HG02885 (cell line): Measurements from ENCODE around the gene FBXL7.
"Not testable (repeated sequence)": the region's sequence is repeated elsewhere in the genome, so short reads cannot be mapped to it uniquely, and the experiment has no call there.

ENCODE experiments used
- ATAC-seq: cut with Tn5 transposase; IDR thresholded peaks from one replicate; pipeline ENCODE4 v1.9.1; 2021; ENCODE audit warnings: mild to moderate bottlenecking; ENCODE audit not compliant: unreplicated experiment, poor library complexity

The FBXL7 gene

DNA sequence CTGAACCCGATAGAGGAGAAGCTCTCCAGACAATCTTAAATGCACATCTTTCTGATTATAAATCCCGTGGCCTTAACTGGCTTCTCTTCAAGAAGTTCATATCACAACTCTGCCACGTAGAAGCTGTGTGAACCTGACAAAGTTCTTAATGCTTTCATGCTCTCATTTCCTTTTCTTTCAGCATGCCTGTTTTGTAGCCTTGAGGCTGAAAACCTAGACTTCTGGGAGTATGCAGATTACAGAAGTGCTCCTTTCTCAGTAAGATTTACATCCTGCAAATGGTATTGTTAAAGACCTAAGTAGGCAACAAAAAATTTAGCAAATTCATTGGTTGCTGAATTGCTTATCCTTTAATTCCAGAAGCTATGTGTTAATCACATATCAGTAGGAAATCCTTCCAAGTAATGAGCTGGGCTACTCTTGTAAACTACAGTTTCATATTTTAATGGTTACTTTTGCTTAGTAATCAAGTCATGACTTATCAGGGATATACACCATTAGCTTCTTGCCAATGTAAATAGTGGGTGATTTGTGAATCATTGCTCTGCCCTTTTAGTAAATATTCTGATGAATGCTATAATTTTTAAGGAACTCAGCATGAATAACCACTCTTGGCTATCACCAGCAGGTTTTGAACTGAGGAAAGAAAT is 334.7 kb downstream of the FBXL7 start:
- no peak for ATAC-seq

DNA sequence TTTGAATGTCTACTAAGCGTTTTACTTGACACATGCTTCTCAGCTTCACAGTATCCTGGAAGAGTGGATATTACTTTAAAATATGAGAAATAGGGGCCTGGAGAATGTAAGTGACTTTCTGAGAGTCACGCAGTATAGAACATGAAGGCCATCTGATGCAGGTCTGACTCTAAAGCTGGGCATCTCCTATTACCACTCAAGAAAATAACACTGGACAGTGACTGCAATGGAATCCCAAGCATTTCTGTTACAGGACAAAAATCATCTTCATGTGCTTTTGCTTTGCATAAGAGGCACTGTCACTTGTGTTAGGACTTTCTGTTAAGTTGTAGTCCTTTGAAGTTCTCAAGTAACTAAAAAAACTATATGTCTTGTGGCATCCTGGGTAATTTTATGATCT is 335.5 kb downstream of the FBXL7 start:
- ATAC-seq, result no peak

DNA sequence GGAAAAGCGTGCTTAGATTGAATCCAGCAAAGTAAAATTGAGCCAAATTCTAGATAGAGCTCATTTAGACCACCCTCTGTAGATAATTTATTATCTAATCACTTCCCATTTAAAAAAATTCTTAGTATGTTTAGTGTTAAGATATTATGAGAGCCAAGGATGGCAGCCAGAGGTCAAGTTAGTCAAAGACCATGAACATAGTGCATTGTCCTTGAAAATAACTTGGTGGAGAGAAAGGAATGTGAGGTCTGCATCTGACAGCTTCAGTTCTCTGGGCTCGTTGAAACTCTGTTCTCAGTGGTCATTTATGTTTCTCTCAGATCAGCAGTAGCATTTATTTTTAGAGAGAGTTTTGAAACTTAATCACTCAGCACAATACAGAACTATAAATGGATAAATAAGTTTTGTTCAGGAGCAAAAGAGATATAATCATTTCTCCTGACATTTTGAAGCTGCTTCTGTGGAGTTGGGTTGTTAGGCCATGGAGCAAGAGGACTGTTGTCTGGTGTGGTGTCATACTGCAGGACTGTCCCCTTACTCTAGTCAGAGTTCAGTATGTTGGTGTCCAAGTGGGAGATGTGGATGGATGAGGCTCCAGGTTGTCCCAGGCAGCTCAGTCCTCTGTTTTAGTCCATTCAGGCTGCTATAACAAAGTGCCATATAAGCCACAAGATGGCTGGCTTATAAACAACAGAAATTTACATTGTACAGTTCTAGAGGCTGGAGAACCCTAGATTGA is 337.7 kb downstream of the FBXL7 start:
- ATAC-seq, result no peak

DNA sequence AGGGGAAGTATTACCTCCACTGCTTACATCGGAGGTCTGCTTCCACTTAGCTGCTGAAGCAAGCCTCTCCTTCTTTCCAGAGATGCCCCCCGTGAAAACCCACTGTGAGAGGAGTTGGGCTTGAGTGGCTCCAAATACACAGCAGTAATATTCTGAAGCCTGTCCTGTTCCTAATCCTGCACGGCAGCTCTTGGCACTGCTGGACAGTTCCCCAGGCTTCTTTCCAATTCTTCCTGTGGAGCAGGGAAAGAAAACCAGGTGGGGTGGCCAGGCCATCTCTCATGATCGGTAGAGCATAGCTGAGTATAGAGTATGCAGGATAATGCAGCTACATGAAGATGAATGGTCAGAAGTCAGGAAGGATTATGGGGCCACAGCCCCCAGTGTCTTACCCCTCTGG is 344.3 kb downstream of the FBXL7 start:
- ATAC-seq, result no peak

DNA sequence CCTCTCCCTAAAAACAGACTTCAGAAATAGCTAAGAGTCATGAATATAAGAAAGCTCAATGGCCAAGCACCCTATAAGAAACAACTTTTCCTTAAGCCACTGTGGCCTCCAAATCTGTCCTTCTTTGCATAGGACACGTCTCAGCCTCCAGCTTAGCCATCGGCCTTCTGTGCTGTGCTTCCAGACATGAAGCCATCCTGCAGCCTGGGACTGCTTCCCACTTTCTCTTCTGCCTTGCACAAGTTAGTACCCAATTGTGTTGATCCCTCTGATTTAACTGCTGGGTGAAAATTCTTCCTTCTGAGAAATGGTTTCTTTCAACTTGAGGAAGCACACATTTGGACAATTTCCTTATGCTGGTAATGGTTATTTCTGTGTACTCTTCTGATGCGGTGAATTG is 344.9 kb downstream of the FBXL7 start:
- no peak for ATAC-seq

DNA sequence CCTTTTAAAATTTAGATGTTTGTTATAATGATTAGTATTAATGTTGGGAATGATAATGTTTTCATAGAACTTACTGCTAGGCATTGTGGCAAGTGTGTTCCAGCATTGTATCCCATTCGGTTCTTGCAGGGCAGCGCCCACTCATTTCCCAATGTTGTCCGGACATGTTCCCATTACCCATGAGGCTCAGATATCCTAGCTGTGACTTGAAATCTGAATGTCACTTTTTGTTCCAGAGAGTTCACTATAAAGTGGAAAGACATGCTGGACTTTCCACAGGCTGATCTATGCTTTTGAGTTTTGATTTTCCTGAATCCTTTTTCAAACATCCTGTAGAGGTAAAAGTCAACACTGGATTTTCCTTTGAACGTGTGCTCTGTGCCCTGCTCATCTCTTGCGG is 350.6 kb downstream of the FBXL7 start:
- no peak for ATAC-seq

DNA sequence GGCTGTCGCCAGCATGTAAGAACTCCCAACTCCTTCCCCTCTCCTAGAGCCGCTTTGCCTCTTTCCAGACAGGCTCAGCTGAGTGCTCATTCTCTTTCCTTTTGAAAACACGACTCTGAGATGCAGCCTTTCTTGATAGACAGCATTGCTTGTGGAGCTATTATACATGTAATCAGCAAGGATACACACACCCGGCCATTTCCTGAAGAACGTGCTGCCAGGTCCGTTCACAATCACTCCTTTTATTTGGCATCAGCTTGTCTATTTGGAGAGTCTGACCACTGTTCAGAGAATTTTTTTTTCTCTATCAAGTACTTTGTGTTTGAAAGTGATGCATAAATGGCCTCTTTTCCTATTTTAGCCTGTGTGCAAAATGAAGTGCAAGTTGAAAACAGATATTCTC is 351.0 kb downstream of the FBXL7 start:
- ATAC-seq, result no peak

DNA sequence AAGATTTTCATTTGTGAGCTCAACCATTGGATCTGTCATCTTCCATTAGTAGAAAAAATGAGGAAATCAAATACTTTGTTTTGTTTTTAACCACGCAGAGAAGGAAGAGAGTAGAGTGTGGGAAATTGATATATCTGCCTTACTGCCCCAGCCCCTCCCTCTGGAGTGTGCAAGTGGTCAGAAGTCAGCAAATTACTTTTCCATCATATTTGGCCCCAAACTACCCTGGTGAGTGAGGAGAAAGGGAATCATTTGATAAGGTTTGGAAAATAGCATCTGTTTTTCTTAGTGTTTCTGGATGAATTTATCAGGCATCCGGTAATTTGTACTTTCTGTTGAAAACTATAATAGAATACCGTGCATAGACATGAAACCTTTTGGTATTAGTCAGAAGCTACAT is 352.2 kb downstream of the FBXL7 start:
- no peak for ATAC-seq

DNA sequence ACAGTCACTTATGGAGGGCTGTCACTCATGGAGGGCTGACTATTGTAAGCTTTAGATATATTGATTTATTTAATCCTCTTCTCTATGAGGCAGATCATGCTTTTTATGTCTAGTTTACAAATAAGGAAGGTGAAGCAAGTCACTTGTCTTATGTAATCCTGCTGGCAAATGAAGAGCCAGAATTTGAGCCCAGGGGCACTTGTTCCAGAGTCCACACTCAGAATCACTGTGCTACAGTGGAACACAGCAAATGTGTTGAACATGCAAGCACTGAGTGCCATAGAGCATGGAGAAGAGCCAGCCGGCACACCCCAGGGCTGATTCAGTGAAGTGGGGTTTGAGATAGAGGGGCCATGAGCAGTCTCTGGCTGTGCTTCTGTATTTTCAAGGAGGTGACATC is 353.0 kb downstream of the FBXL7 start:
- no peak for ATAC-seq

DNA sequence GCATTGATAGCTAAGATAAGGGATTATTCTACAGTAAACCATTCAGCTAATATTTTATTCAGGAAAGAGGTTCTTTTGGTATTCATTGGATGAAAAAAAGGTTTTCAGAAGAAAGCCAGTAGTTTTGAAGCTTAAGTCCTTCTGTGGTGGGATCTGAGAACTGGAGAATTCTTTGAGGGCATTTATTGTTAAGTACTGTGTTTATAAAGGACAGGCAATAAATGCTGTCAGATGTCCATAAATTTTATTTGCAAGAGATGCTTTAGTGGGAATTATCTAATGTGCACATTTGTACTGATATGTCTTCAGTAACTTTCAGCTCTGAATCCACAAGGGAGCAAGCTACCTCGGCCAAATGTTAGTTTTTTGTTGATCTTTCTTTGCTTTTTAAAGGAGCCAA is 358.3 kb downstream of the FBXL7 start:
- no peak for ATAC-seq

DNA sequence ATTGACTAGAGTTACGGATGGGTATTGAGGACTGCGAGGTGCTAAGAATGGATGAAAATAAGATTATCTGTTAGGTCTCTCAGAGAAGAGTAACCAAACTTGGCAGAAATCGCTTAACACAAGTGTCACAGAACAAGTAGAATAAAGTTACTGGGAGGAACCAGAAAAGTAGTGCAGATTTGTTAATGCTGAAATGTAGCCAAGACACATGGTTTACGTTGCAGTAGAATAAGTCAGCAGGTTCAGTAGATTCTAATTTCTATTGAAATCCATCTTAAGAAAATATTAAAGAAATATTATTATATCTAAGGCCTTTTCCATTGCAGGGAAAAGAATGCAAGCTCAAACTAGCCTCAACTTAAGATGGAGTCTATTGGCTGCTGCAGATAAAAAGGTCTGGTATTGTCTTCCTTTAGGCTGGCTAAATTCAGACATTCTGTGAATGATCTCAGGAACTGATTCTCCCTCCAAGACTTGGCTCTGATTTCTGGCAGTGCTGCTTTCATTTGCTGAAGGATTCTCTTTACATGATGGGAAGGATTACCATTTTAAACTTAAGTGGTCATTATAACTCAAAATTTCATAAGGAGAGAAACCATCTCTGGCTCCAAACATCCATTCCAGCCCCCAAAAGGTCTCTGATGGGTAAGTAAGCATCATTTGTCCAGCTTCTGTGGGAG is 364.7 kb downstream of the FBXL7 start:
- no peak for ATAC-seq

DNA sequence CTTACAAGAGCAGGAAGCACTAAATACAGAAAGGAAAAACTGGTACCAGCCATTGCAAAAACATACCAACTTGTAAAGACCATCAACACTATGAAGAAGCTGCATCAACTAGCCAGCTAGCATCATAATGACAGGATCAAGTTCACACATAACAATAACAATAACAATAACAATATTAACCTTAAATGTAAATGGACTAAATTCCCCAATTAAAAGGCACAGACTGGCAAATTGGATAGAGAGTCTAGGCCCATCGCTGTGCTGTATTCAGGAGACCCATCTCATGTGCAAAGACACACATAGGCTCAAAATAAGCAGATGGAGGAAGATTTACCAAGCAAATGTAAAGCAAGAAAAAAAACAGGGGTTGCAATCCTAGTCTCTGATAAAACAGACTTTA is 372.3 kb downstream of the FBXL7 start:
- not testable (repeated sequence) for ATAC-seq

DNA sequence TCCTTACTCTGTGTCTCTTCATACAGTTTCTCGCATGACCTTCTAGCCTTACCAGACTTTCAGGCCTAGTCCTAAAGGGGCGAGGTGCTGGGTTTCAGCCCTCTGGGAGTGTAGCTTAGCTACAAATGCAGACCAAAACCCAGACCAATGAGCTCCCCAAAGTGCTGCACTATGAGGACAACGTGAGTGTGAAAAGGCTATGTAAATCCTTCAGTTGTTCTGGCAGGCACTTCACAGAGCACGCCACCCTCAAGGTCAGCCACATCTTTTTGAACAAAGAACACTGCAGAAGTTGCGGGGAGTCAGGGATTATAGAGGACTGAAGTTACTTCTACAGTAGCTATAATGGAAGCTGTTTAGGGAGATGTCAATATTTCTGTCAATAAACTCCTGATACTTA is 377.9 kb downstream of the FBXL7 start:
- ATAC-seq, result no peak

DNA sequence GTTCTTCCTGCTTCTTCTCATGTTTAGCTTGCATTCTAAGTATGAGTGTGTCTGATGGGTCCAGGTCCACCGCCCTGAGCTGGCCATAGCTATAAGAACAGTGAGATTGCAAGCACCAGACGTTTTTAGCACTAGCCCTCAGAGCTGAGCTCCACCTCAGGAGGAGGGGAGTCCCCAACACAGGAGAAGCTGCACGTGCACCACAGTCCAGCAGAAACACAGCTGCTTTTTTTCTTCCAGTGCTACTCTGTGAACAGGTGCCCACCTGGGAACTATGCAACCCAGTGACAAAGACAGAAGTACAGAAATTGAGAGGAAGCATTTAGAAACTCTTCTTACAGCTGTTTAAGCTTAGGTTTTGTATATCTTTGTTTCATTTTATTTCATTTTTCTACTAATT is 380.2 kb downstream of the FBXL7 start:
- no peak for ATAC-seq

DNA sequence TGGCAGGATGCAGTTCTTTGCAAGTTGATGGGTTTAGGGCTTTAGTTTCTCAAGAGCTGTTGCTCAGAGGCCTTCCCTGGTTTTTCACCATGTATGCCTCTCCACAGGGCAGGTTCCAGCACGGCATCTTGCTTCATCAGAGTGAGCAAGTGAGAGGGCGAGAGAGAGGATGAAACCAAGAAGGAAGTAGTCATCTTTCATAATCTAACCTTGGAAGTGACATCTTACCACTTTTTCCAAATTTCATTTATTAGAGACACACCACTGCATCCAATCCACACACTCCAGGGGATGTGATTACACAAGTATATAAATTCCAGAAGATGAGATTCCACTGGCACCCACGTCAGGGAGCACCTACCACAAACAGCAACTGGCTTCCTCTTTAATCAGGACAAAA is 385.2 kb downstream of the FBXL7 start:
- no peak for ATAC-seq

DNA sequence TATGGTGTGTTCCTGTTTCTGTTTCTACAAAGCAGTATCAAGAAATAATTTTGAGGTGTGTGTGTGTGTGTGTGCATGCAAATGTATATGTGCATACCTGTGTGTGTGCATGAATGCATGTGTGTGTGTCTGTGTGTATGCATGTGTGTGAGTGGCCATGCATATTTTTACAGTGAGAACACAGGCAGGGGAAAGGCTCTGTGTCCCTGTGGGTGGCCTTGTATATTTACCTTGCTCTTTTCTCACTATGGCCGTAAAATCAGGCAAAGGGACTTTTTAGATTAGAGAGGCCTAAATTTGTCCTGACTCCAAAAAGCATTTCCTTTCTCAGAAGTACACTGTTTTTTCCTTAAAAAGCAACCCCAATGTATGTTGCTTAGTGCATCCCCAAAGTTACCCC is 386.2 kb downstream of the FBXL7 start:
- ATAC-seq, result no peak

DNA sequence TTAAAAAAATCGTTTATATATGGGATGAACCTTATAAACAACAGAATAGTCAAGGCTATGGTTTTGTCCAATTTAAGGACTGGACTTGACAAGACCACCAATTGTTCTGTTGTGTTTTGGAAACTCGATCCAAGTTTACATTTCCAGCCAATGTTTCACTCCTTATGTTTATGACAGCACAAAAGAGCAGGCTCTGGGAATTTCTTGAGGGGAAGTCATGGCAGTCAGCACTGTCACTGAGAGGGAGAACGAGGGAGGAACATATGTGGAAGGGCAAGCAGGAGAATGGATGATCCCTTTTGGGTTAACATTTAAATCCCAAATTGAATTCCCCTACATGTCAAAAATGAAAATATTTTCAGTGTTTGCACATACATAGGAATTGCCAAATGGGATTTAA is 387.1 kb downstream of the FBXL7 start:
- no peak for ATAC-seq

DNA sequence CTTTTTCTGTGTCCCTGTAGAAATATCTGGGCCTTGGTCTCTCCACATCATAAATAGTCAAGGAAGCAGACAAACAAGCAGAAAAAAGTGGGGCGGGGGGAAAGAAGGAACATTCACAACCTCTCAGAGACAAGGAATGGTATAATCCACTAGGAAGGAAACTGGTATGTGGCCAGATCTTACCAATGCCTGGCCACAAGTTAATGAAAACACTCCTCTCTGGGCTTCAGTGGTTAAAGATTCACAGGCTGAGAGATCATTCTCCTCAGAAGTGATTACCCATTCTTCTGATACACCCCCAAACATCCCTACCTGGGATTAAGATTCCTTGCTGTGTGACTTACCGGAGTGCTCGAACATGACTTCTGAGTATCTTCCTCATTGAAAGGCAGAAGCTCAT is 389.0 kb downstream of the FBXL7 start:
- no peak for ATAC-seq

DNA sequence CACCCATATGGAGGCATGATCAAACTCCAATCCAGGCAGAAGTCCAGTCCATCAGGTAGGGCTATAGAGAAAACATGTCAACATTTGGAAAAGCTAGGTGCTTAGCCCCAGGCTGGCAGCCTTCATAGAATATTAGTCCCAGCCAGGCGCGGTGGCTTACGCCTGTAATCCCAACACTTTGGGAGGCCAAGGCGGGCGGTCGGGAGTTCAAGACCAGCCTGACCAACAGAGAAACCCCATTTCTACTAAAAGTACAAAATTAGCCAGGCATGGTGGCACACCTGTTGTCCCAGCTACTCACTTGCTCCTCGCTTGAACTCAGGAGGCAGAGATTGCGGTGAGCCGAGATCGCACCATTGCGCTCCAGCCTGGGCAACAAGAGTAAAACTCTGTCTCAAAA is 393.9 kb downstream of the FBXL7 start:
- ATAC-seq, result no peak

DNA sequence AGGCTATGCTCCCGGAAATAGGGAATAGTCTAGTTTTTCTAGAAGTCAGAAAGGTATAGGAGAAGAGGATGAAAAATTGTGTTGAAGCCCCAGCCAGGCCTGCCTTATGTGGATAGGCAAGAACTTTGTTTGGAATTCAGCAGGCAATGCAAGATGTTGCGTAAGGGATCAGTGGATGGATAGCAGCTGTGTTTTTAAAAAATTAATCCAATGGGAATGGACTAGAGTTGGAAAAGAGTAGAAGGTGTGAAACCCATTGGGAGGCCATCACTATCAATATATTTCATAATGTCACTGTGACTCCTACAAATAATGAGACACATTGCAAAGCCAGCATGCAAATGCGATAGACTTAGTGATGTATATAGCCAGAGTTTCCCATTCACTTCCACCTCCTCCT is 397.7 kb downstream of the FBXL7 start:
- ATAC-seq, result no peak

DNA sequence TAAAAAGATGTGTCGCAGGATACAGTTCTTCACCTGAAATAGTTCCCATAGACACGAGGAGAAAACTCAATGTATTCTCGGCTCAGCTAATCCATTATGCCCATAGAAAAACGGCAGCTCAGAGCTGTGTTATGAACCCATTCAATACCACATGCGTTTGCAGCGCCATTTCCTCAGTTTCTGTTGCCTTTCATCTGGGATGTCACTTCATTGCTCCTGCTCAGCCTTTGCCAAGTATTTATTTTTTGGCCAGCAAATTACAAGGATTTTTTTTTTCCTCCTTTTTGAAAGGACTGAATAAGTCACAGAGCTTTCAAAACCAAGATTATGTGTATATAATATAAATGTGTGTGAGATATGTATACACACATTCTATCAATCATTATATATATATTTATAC is 398.7 kb downstream of the FBXL7 start:
- no peak for ATAC-seq

DNA sequence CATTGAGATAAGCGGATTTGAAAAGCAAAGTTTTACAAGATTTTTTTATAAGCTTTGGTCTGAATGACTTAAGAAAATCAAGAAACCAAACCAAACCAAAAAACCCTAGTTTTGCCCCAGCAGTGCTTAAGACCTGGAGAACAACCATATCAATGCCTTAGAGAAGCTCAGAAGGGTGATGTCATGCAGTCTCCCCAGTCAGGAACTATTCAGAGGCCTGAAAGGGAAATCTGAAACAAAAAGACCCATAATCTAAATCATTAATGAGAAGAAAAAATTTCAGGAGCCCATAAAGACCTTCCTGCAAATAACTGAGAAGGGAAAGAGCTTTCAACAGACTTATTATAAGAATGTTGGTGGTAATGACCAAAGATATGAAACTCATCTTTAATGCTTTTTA is 399.5 kb downstream of the FBXL7 start:
- ATAC-seq, result no peak
